GM12801 (cell line): ENCODE data around the gene STAC.

Experiments
- TF ChIP-seq, protein P1 (sequence below): IDR thresholded peaks from one replicate; pipeline ENCODE4 v1.5.1; 2011; ENCODE audit warnings: control low read depth; ENCODE audit not compliant: insufficient read length; ENCODE audit errors: extremely low read depth

Gene STAC

DNA sequence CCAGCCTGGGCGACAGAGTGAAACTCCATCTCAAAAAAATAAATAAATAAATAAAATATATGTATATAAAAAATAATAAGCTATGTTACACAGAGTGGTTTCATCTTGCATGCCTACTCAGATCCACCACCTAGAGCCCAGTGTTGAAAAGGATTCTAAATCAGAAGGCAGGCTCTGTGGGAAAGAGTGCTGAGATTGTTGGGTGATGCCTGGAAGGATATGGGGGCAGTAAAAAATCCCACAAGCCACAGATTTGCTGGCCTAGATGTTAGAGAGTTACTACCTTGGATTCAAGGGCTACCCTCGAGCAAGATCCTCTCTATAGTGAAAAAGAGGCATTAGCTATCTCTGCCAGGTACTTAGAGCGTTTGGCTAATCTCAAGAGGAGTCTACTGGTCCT, 144.3 kb downstream of the STAC start:
- TF ChIP-seq, protein P1, sequence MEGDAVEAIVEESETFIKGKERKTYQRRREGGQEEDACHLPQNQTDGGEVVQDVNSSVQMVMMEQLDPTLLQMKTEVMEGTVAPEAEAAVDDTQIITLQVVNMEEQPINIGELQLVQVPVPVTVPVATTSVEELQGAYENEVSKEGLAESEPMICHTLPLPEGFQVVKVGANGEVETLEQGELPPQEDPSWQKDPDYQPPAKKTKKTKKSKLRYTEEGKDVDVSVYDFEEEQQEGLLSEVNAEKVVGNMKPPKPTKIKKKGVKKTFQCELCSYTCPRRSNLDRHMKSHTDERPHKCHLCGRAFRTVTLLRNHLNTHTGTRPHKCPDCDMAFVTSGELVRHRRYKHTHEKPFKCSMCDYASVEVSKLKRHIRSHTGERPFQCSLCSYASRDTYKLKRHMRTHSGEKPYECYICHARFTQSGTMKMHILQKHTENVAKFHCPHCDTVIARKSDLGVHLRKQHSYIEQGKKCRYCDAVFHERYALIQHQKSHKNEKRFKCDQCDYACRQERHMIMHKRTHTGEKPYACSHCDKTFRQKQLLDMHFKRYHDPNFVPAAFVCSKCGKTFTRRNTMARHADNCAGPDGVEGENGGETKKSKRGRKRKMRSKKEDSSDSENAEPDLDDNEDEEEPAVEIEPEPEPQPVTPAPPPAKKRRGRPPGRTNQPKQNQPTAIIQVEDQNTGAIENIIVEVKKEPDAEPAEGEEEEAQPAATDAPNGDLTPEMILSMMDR: no peak

DNA sequence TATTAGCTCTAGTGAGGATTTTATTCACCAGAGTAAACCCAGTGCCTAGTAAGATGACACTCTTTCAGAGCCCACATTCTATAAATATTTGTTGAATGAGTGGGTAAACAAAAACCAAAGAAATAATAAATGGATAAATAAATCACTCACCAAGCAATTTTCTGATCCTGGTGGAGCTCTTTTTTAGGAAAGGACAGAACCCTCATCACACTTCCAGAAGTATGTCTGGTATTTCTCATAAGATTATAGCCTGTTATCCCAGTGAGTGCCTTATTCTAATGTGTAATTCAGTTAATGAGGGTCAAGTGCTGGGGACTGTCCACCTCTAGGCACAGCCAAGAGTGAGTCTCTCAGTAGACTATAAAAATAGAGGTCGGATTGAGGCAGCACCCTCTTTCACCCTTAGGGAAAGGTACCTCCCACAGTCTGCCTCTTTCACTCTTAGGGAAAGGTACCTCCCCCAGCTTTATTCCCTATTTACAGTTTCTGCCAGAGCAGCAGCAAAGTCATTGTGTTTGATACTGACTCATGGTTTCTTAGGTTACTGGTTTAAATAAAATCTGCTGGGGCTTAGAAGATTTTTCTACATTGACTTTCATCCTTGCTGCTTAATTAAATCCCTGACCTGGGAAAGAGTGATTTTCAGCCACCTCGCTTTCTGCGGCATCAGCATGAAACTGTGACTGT, 145.0 kb downstream of the STAC start:
- TF ChIP-seq, protein P1: no peak

GRCh38 chr3:36538136-36538749, 157.9 kb downstream of the STAC start:
- TF ChIP-seq, protein P1: no peak

GRCh38 chr3:36540888-36541518, 160.7 kb downstream of the STAC start:
- TF ChIP-seq, protein P1: no peak

DNA sequence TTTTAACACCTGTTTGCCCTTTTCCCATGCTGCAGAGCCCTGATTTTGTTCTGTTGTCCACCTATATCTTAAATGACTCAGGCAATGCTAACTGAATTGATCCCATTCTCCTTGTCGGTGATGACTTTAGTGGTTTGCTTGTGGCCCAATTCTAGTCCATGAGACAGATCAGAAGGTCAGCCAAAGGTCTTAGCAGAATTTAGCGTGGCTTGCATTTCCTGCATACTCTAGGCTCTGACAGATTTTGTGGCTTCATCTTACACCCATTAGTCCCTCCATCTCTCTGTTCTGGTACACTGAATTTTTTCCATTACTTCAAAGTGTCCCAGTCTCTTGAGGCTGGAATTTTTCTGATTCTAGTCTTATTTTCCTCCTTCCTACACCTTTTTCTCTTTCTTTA, 161.9 kb downstream of the STAC start:
- TF ChIP-seq, protein P1: no peak

DNA sequence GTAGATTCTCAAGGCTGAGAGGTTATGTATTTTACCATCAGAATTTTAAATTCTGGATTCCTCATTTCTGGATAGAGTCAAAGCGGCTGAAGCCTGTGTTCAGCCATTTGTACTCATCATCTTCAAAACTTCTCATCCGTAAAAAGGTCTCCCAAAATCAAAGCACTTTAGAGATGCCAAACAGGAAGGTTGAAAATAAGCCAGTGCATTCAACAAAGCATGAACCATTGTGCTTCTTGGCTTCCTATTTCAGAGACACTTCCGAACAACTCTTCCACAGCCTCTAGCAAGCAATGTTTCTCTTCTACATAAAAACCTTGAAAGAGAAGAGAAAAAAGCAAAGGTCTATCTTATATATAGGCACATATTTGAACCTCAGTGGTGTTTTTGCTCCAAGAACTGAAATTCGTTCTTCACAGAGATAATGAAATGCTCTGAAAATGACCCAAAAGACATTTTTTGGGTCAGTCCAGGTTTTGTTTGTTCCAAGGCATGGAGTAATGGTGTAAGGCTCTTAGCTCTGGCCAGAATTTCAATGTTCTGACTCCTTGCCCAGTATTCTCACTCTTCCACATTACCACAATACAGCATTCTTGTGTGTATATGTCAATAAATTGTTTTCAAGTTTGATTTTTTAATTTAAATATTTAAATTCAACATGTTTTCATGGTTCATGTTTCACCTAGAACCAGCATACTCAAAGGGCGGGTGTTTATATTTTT, 163.1 kb downstream of the STAC start:
- TF ChIP-seq, protein P1: no peak

- TF ChIP-seq, protein P1: no peak
Measured at GRCh38 chr3:36546226-36546625, 165.9 kb downstream of the STAC start.
